ENCODE data around the gene LST1.
"Not testable (repeated sequence)": the region's sequence is repeated elsewhere in the genome, so short reads cannot be mapped to it uniquely, and the experiment has no call there.

LST1 gene

DNA sequence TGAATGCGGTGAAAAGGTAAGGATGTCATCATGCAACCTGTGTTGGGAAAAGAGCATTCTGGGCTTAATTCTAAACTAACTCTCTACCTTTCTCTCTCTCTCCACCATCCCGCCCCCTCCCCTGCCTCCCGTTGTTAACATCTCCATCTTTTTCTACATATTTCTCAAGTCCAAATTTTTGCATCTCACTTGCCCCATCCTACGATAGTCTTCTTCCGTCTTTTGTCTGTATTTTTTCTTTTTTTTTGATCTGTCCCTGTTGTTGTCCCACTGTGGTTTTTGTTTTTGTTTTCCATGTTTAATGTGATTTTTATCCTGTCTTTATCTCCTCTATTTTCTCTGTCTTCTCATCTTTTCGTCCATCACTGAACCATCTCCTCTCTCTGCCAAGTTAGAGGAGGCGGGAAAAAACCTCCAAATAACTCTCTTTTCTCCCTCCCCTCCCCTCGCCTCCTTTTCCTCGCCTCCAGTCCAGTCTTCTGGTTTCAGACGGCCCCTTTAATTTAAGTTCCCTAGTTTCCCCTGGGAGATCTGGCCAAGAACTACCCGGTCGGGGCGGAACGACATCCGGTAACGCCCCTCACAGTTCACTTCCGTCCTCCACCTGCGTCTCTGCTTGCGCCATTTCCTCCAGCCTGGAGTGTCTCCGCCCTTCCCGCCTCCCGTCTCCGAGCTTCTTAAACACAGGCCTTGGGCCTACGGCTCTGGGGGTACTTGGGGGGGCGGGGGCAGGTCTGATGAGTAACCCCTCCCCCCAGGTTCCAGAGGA is 38.9 kb upstream of the LST1 start, which contains the start of gene NFKBIL1:
NFKBIL1 (plus strand) TSS at position 651 of the 769 bp plus-strand sequence; CDS start at position 738, 87 bp downstream.
- peak within 1 kb of the TSS; percentile 66 to 76 for H3K4me3 ChIP-seq (ENCODE audit: low read length in 2 of 2)
- H3K9me3 ChIP-seq (ENCODE audit: control insufficient read depth in 2 of 2, low read length in 2 of 2) = no peaks in the 10 kb centered on the region
- H3K27me3 ChIP-seq (ENCODE audit: control insufficient read depth in 1 of 2, insufficient read depth in 2 of 2, low read length in 2 of 2) = no peaks in the 10 kb centered on the region
- peaks cover 30% of the 10 kb centered on the region for H3K4me1 ChIP-seq (ENCODE audit: control insufficient read depth, insufficient read depth, low read length)
- peak within 1 kb of the TSS; percentile 46 for H3K27ac ChIP-seq (ENCODE audit: low read length)
- peak within 1 kb of the TSS; percentile 84 to 86 for H3K9ac ChIP-seq (ENCODE audit: low read length in 2 of 2)
- H3K36me3 ChIP-seq (ENCODE audit: control insufficient read depth in 2 of 2, insufficient read depth in 2 of 2, low read length in 2 of 2) = peaks cover 0 to 8% of the 10 kb centered on the region in 2 donors

DNA sequence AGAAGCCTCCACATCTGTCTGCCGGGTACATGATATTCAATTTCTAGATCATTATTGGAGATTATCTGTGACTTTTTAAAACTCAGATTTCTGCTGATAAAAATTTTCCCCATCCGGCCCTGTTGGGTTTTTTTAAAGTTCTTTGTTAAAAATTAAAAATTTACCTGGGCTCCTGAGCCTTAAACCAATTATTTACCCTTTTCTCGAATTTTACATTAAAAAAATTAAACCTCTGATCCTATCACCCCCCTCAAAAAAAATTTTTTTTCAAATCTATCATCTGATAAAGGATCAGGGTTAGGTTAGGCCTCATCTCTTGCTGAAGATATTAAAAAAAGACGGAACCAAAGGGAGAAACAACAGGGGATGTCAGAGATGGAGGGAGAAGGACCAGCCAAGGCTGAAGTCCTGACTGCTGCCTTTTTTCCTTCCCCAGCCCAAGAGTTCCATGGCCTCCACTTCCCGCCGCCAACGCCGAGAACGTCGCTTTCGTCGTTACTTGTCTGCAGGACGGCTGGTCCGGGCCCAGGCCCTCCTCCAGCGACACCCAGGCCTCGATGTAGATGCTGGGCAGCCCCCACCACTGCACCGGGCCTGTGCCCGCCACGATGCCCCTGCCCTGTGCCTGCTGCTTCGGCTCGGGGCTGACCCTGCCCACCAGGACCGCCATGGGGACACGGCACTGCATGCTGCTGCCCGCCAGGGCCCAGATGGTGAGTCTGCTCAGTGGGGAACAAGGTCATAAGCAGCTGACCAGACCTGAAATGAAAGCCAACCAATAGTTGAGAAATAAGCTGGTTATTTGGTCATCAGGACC is 38.1 kb upstream of the LST1 start:
- H3K27ac ChIP-seq (ENCODE audit: low read length) = peak overlapping the region; percentile 46
- H3K4me3 ChIP-seq (ENCODE audit: low read length in 2 of 2) = peak overlapping the region; percentile 54 to 76
- H3K36me3 ChIP-seq (ENCODE audit: control insufficient read depth in 2 of 2, insufficient read depth in 2 of 2, low read length in 2 of 2) = peaks cover 0 to 8% of the 10 kb centered on the region in 2 donors
- H3K9me3 ChIP-seq (ENCODE audit: control insufficient read depth in 2 of 2, low read length in 2 of 2) = no peaks in the 10 kb centered on the region
- H3K27me3 ChIP-seq (ENCODE audit: control insufficient read depth in 1 of 2, insufficient read depth in 2 of 2, low read length in 2 of 2) = no peaks in the 10 kb centered on the region
- H3K4me1 ChIP-seq (ENCODE audit: control insufficient read depth, insufficient read depth, low read length) = peaks cover 22% of the 10 kb centered on the region
- H3K9ac ChIP-seq (ENCODE audit: low read length in 2 of 2) = peak overlapping the region; percentile 84 to 86

DNA sequence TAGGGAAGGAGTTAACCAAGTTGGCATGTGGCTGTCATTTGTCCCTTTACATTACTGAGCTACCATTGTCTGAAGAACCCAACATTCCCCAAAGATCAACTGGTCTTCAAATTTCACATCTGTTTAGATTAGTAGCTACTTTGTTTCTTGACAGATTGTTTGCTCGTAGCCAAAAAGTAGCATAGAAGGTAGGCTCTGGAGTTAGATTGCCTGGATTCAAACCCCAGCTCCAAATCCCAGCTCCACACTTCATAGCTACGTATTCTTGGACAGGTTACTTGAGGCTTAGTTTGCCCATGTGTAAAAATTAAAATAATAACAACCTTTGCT is 37.6 kb upstream of the LST1 start:
- peaks cover 2 to 8% of the 10 kb centered on the region in 2 donors for H3K36me3 ChIP-seq (ENCODE audit: control insufficient read depth in 2 of 2, insufficient read depth in 2 of 2, low read length in 2 of 2)
- peak overlapping the region in 1 of 2 donors; percentile 84 for H3K9ac ChIP-seq (ENCODE audit: low read length in 2 of 2)
- H3K27me3 ChIP-seq (ENCODE audit: control insufficient read depth in 1 of 2, insufficient read depth in 2 of 2, low read length in 2 of 2) = no peaks in the 10 kb centered on the region
- peak overlapping the region in 1 of 2 donors; percentile 76 for H3K4me3 ChIP-seq (ENCODE audit: low read length in 2 of 2)
- peaks cover 20% of the 10 kb centered on the region for H3K4me1 ChIP-seq (ENCODE audit: control insufficient read depth, insufficient read depth, low read length)
- peak overlapping the region; percentile 46 for H3K27ac ChIP-seq (ENCODE audit: low read length)
- no peaks in the 10 kb centered on the region for H3K9me3 ChIP-seq (ENCODE audit: control insufficient read depth in 2 of 2, low read length in 2 of 2)

DNA sequence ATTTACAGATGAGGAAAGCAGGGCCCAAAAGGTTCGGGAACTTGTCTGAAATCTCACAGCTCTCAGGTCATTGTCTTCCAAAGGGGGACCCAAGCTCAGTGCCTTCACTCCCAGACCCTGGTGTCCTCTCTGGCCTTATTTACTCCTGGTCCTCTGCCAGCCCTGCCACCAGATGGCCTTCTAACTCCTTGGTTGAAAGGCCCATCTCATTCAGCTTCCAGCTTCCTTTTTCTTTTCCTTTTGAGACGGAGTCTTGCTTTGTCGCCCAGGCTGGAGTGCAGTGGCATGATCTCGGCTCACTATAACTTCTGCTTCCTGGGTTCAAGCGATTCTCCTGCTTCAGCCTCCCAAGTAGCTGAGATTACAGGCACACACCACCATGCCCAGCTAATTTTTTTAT is 34.7 kb upstream of the LST1 start:
- not testable (repeated sequence) for H3K4me3 ChIP-seq (ENCODE audit: low read length in 2 of 2); H3K27me3 ChIP-seq (ENCODE audit: control insufficient read depth in 1 of 2, insufficient read depth in 2 of 2, low read length in 2 of 2); H3K9me3 ChIP-seq (ENCODE audit: control insufficient read depth in 2 of 2, low read length in 2 of 2); H3K27ac ChIP-seq (ENCODE audit: low read length); H3K9ac ChIP-seq (ENCODE audit: low read length in 2 of 2)
- peaks cover 4 to 14% of the 10 kb centered on the region in 2 donors for H3K36me3 ChIP-seq (ENCODE audit: control insufficient read depth in 2 of 2, insufficient read depth in 2 of 2, low read length in 2 of 2)
- peaks cover 14% of the 10 kb centered on the region for H3K4me1 ChIP-seq (ENCODE audit: control insufficient read depth, insufficient read depth, low read length)

DNA sequence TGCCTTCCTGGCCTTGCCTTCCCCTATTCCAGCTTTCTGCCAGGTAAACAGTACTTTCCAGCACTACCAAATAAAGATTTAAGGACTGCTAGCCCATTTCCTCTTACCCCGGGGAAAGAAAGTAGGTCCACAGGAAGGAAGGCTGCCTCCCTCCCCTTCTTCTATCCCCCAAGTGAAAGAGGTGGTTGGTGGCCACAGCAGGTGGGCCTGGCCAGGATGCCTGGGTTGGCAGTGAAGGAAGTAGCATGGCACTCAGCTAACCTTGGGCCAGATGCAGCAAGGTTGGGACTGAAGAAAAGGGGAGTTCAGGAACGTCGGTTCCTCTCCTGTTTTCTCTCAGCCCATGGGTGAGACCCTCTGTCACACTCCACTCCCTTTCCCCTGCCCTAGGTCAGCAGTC is 29.8 kb upstream of the LST1 start:
- H3K9me3 ChIP-seq (ENCODE audit: control insufficient read depth in 2 of 2, low read length in 2 of 2) = no peaks in the 10 kb centered on the region
- H3K36me3 ChIP-seq (ENCODE audit: control insufficient read depth in 2 of 2, insufficient read depth in 2 of 2, low read length in 2 of 2) = peaks cover 28 to 31% of the 10 kb centered on the region in 2 donors
- H3K4me3 ChIP-seq (ENCODE audit: low read length in 2 of 2) = no peak overlapping the region
- H3K4me1 ChIP-seq (ENCODE audit: control insufficient read depth, insufficient read depth, low read length) = peaks cover 4% of the 10 kb centered on the region
- H3K27me3 ChIP-seq (ENCODE audit: control insufficient read depth in 1 of 2, insufficient read depth in 2 of 2, low read length in 2 of 2) = no peaks in the 10 kb centered on the region
- no peak overlapping the region for H3K9ac ChIP-seq (ENCODE audit: low read length in 2 of 2)
- H3K27ac ChIP-seq (ENCODE audit: low read length) = no peak overlapping the region

DNA sequence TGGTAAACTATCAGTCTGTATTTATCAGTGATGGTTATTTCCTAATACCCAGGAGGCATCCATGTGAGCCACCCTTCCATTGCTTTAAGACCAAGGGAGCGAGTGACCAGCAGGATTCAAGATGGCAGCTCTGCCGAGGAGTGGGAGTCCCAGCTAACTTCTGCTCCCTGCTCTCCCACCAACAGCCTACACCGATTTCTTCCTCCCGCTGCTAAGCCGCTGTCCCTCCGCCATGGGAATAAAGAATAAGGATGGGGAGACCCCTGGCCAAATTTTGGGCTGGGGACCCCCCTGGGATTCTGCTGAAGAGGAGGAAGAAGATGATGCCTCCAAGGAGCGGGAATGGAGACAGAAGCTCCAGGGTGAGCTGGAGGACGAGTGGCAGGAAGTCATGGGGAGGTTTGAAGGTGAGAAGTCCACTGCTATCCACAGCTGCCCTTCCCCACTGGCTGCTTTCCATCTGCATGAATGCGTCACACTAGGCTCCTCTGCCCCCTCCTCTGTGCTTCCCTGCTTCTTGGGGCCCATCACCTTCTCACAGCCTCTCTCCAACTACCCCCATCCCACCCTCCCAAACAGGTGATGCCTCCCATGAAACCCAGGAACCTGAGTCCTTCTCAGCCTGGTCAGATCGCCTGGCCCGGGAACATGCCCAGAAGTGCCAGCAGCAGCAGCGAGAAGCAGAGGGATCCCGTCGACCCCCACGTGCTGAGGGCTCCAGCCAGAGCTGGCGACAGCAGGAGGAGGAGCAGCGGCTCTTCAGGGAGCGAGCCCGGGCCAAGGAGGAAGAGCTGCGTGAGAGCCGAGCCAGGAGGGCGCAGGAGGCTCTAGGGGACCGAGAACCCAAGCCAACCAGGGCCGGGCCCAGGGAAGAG is 28.4 kb upstream of the LST1 start:
- no peak overlapping the region for H3K9ac ChIP-seq (ENCODE audit: low read length in 2 of 2)
- no peak overlapping the region for H3K27ac ChIP-seq (ENCODE audit: low read length)
- no peaks in the 10 kb centered on the region for H3K9me3 ChIP-seq (ENCODE audit: control insufficient read depth in 2 of 2, low read length in 2 of 2)
- H3K4me1 ChIP-seq (ENCODE audit: control insufficient read depth, insufficient read depth, low read length) = peaks cover 4% of the 10 kb centered on the region
- H3K27me3 ChIP-seq (ENCODE audit: control insufficient read depth in 1 of 2, insufficient read depth in 2 of 2, low read length in 2 of 2) = no peaks in the 10 kb centered on the region
- H3K36me3 ChIP-seq (ENCODE audit: control insufficient read depth in 2 of 2, insufficient read depth in 2 of 2, low read length in 2 of 2) = peaks cover 28 to 30% of the 10 kb centered on the region in 2 donors
- no peak overlapping the region for H3K4me3 ChIP-seq (ENCODE audit: low read length in 2 of 2)

DNA sequence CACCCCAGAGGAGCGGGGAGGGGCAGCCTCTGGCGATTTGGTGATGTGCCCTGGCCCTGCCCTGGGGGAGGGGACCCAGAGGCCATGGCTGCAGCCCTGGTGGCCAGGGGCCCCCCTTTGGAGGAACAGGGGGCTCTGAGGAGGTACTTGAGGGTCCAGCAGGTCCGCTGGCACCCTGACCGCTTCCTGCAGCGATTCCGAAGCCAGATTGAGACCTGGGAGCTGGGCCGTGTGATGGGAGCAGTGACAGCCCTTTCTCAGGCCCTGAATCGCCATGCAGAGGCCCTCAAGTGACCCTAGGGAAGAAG is 27.8 kb upstream of the LST1 start:
- Histone ChIP-seq H3K4me1 (ENCODE audit: control insufficient read depth, insufficient read depth, low read length) (peaks cover 4% of the 10 kb centered on the region), H3K27ac (ENCODE audit: low read length) (no peak overlapping the region), H3K36me3 (ENCODE audit: control insufficient read depth in 2 of 2, insufficient read depth in 2 of 2, low read length in 2 of 2) (peaks cover 28 to 30% of the 10 kb centered on the region in 2 donors), H3K9ac (ENCODE audit: low read length in 2 of 2) (no peak overlapping the region), H3K27me3 (ENCODE audit: control insufficient read depth in 1 of 2, insufficient read depth in 2 of 2, low read length in 2 of 2) (no peaks in the 10 kb centered on the region), H3K4me3 (ENCODE audit: low read length in 2 of 2) (no peak overlapping the region), H3K9me3 (ENCODE audit: control insufficient read depth in 2 of 2, low read length in 2 of 2) (no peaks in the 10 kb centered on the region)

DNA sequence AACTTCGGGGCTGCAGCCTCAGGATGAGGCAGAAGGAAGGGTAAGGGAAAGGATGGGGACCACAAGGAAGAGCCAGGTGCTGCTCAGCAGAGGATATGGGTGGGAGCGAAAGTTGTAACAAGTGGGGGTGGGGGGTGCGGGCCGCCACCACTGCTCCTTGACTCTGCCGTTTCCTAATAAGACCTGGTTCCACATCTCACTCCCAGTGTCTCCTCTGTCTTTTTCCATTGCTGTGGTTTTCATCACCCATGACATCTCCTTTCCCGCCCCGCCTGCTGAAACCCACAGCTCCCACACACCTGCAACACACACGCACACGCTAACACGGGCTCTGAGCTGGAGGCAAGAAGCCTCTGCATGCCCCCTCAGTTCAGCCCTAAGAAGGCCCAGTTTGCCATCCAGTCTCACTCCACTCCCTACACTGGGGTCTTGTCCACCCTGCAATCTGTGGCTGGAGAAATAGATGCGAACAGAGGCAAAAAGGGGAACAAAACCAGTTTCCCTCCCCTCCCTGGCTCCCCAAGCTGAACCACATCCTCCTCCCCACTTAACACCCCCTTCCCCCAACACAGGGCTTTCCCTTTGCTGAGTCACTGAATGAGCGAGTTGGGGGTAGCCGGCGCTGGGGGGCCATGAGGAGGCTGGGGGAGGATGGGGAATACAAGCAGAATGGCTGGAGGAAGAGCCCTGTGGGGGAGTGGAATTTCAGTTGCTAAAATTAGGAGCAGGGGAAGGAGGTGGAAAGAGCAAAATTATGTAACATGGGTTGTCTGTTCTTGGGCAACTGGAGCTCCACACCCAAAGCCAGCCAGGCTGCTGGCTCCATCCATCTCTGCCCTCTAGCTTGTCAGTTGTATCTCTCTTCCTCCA is 27.2 kb upstream of the LST1 start:
- Histone ChIP-seq H3K27ac (ENCODE audit: low read length) (no peak overlapping the region), H3K36me3 (ENCODE audit: control insufficient read depth in 2 of 2, insufficient read depth in 2 of 2, low read length in 2 of 2) (peaks cover 24 to 30% of the 10 kb centered on the region in 2 donors), H3K4me3 (ENCODE audit: low read length in 2 of 2) (no peak overlapping the region), H3K9me3 (ENCODE audit: control insufficient read depth in 2 of 2, low read length in 2 of 2) (no peaks in the 10 kb centered on the region), H3K4me1 (ENCODE audit: control insufficient read depth, insufficient read depth, low read length) (peaks cover 4% of the 10 kb centered on the region), H3K9ac (ENCODE audit: low read length in 2 of 2) (no peak overlapping the region), H3K27me3 (ENCODE audit: control insufficient read depth in 1 of 2, insufficient read depth in 2 of 2, low read length in 2 of 2) (no peaks in the 10 kb centered on the region)

DNA sequence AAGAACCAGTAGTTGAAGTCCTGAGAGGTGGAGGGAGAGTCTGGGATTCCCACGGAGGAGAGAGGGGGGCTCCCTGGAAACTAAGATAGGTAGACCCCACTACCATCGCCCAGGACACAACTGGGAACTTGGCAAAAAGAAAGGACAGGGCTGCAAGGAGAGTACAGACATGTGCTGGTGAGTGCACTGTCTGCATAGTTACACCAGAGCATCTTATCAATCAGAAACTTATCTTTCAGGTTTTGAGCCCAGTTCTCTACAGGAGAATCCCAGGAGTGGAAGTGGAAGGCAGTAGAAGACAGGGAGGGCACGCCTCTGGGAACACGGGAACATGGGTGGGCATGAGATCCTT is 26.5 kb upstream of the LST1 start:
- H3K27ac ChIP-seq (ENCODE audit: low read length) = peak overlapping the region; percentile 24
- no peaks in the 10 kb centered on the region for H3K27me3 ChIP-seq (ENCODE audit: control insufficient read depth in 1 of 2, insufficient read depth in 2 of 2, low read length in 2 of 2)
- H3K9me3 ChIP-seq (ENCODE audit: control insufficient read depth in 2 of 2, low read length in 2 of 2) = no peaks in the 10 kb centered on the region
- H3K36me3 ChIP-seq (ENCODE audit: control insufficient read depth in 2 of 2, insufficient read depth in 2 of 2, low read length in 2 of 2) = peaks cover 24 to 30% of the 10 kb centered on the region in 2 donors
- H3K9ac ChIP-seq (ENCODE audit: low read length in 2 of 2) = no peak overlapping the region
- H3K4me3 ChIP-seq (ENCODE audit: low read length in 2 of 2) = no peak overlapping the region
- H3K4me1 ChIP-seq (ENCODE audit: control insufficient read depth, insufficient read depth, low read length) = peaks cover 4% of the 10 kb centered on the region
